Caco-2 (cell line): ENCODE results near the gene PLGLB1. TPM values are rescaled to one million over a fixed set of nuclear protein-coding genes. Genes with fewer than 3 reads are reported as not detected.
"Not testable (repeated sequence)": the region's sequence is repeated elsewhere in the genome, so short reads cannot be mapped to it uniquely, and the experiment has no call there.

Experiments
- BruUV-seq: library from RNA; stranded (reverse); fragments of 400-500 nt; replicated peaks from 2 replicates; lab custom pipeline; 2021; lab: Mats Ljungman, UMichigan
- CTCF ChIA-PET: fragments of 300-600 bp; sonication (Branson Sonifier 250); formaldehyde crosslinking; loops from one replicate; lab custom pipeline; 2022; ENCODE audit warnings: antibody characterized with exemption; lab: Charles Lee
- POLR2A ChIA-PET: fragments of 300-600 bp; sonication (Branson Sonifier 250); formaldehyde crosslinking; loops from one replicate; lab custom pipeline; 2022; ENCODE audit warnings: antibody characterized with exemption; lab: Charles Lee
- DNase-seq, 2 experiments: peaks; one replicate each; pipeline versions ENCODE4 v3.0.0 to v3.0.0-alpha.2; 2020 to 2022
- H3K27me3 ChIP-seq: replicated peaks from 2 replicates; pipeline ENCODE4 v1.6.0; 2011; ENCODE audit warnings: low read length; ENCODE audit not compliant: control insufficient read depth, insufficient read depth
- H3K36me3 ChIP-seq: 2 replicates; pipeline ENCODE4 v1.5.1; 2011; ENCODE audit warnings: low read length; ENCODE audit not compliant: control insufficient read depth, insufficient read depth
- H3K4me1 ChIP-seq: fragments of 250-450 bp; sonication (Bioruptor Pico); 2 replicates; pipeline ENCODE4 v1.5.1; 2020; ENCODE audit warnings: mild to moderate bottlenecking
- H3K4me3 ChIP-seq: 2 replicates; pipeline ENCODE4 v1.5.1; 2011; ENCODE audit warnings: low read depth, mild to moderate bottlenecking, control low read depth, low read length
- H3K9me3 ChIP-seq: fragments of 250-450 bp; sonication (Bioruptor Pico); 2 replicates; pipeline ENCODE4 v1.5.1; 2020; ENCODE audit warnings: mild to moderate bottlenecking, moderate library complexity
- H3K27ac Mint-ChIP-seq: one replicate; pipeline ENCODE4 v1.8.0; 2022; ENCODE audit warnings: mixed read lengths; ENCODE audit not compliant: unreplicated experiment
- H3K27me3 Mint-ChIP-seq: one replicate; pipeline ENCODE4 v1.8.0; 2022; ENCODE audit warnings: mixed read lengths; ENCODE audit not compliant: insufficient read depth, unreplicated experiment
- H3K36me3 Mint-ChIP-seq: one replicate; pipeline ENCODE4 v1.8.0; 2022; ENCODE audit warnings: mild to moderate bottlenecking, mixed read lengths; ENCODE audit not compliant: insufficient read depth, unreplicated experiment
- H3K4me1 Mint-ChIP-seq: one replicate; pipeline ENCODE4 v1.8.0; 2022; ENCODE audit warnings: low read depth, mixed read lengths; ENCODE audit not compliant: unreplicated experiment
- H3K4me3 Mint-ChIP-seq: one replicate; pipeline ENCODE4 v1.8.0; 2022; ENCODE audit warnings: mild to moderate bottlenecking, moderate library complexity, mixed read lengths; ENCODE audit not compliant: unreplicated experiment
- H3K9me3 Mint-ChIP-seq: one replicate; pipeline ENCODE4 v1.8.0; 2022; ENCODE audit warnings: mixed read lengths; ENCODE audit not compliant: unreplicated experiment
- intact Hi-C: fragments of 100-400 bp; cut with micrococcal nuclease; formaldehyde crosslinking; loops from one replicate; pipeline ENCODE4 v1.10.0; 2022; ENCODE audit not compliant: unreplicated experiment
- total RNA-seq: library from RNA; stranded (reverse); gene quantifications from 2 replicates; pipeline ENCODE4 v1.2.3, GENCODE V29; 2022

Gene PLGLB1
- total RNA-seq, 1 experiment from 2014 or later = not detected

DNA sequence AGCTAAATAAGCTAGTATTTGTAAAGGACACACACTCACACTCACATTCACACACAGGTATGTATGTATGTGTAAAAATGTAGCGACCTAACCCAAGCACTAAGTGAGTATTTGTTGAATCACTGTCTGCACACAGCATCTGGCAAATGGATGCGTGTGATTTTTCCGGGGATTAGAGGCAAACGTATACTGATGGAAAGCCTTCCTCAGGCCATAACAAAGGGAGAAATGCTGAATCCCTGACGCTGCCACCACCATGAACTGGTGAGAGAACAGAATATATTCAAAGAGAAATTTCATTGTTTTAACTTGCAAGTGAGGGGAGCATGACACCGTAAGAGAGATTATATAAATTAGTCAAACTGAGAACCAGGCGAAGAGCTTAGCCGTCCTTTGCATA, 601 bp downstream of the PLGLB1 start:
- POLR2A ChIA-PET, H3K36me3 Mint-ChIP-seq, H3K4me1 Mint-ChIP-seq, H3K4me3 ChIP-seq, DNase-seq, CTCF ChIA-PET, H3K9me3 ChIP-seq, H3K27me3 Mint-ChIP-seq, H3K9me3 Mint-ChIP-seq, H3K27ac Mint-ChIP-seq, BruUV-seq, H3K36me3 ChIP-seq, intact Hi-C loops, H3K4me1 ChIP-seq, H3K27me3 ChIP-seq, H3K4me3 Mint-ChIP-seq: not testable (repeated sequence)

DNA sequence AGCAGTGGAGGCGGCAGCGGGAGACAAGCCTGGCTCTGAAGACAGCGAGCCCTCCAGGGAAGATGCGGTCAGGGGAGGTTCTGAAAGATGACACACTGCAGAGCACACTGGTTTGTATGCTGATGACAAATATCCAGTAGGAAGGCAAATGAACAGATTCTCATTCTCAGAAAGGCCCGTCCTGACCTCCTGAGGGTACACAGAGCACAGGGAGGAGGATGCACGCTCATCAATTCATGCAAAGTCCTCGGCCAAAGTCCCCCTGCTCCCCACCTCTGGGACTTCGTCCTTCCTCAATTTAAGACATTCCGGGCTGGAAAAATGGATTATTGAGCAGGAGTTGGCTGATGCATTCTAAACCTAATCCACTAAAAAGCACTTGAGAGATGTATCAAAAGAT, 2.6 kb downstream of the PLGLB1 start:
- BruUV-seq, POLR2A ChIA-PET, H3K4me3 Mint-ChIP-seq, H3K9me3 ChIP-seq, H3K27me3 ChIP-seq, DNase-seq, H3K27ac Mint-ChIP-seq, H3K9me3 Mint-ChIP-seq, H3K36me3 ChIP-seq, H3K36me3 Mint-ChIP-seq, intact Hi-C loops, H3K4me1 ChIP-seq, H3K4me1 Mint-ChIP-seq, H3K27me3 Mint-ChIP-seq, H3K4me3 ChIP-seq, CTCF ChIA-PET: not testable (repeated sequence)

DNA sequence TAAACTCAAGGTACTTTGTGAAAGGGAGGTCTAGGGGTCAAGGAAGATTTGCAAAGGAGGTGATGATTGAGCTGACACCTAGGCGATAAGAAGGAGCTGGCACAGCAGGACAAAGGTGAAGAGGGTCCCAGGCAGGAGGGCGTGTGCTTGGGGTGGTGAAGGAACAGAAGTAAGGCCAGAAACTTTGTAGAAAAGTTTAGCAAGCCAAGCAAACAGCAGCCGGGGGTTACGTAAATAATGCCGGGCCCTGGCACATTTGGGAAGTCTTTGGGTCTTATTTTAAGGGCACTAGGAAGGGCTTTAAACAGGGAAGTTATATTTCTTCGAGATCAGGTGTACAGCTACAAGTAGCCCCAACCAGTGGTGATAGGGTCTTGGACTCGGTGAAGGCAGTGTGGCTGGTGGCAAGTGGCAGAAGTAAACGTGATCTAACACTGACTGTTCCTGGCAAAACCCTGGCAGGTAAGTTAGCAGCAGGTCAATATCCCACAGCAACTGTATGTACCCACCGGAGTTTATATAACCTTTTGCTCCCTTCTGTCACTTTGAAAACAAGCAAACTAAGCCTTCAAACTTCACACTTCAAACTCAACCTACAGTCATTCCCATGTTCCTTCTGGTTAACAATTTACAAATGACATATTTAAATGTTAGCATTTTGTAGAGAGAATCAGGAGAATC, 7.0 kb downstream of the PLGLB1 start:
- H3K4me3 Mint-ChIP-seq, H3K27me3 ChIP-seq, H3K36me3 ChIP-seq, H3K27me3 Mint-ChIP-seq, H3K36me3 Mint-ChIP-seq, H3K4me3 ChIP-seq, DNase-seq, CTCF ChIA-PET, H3K4me1 Mint-ChIP-seq, intact Hi-C loops, BruUV-seq, H3K27ac Mint-ChIP-seq, H3K9me3 ChIP-seq, H3K9me3 Mint-ChIP-seq, H3K4me1 ChIP-seq, POLR2A ChIA-PET: not testable (repeated sequence)

DNA sequence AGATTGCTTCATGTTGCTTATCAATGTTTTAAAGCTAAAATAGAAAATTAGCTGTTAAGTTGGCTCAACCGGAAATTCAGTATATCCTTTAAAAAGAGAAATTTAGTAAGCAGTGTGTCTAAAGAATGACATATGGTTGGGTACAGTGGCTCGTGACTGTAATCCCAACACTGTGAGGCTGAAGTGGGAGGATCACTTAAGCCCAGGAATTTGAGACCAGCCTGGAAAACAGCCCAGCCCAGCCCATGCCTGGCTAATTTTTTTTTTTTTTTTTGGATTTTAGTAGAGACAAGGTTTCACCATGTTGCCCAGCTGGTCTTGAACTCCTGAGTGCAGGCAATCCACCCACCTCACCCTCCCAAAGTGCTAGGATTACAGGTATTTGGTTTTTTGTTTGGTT, 17.2 kb downstream of the PLGLB1 start:
- H3K9me3 ChIP-seq, POLR2A ChIA-PET, H3K4me3 ChIP-seq, H3K4me1 Mint-ChIP-seq, H3K9me3 Mint-ChIP-seq, H3K4me1 ChIP-seq, H3K4me3 Mint-ChIP-seq, H3K36me3 ChIP-seq, H3K36me3 Mint-ChIP-seq, DNase-seq, H3K27me3 Mint-ChIP-seq, BruUV-seq, CTCF ChIA-PET, intact Hi-C loops, H3K27ac Mint-ChIP-seq, H3K27me3 ChIP-seq: not testable (repeated sequence)

Other genes with a start within 250 kb of the PLGLB1 start
- gene CD8A, start 230.9 kb downstream of the PLGLB1 start, total RNA-seq = 1.5 and 1.6 TPM in 2 replicates
- 9.1 and 10.0 TPM in 2 replicates for gene CD8B, start 160.0 kb downstream of the PLGLB1 start, total RNA-seq
- 3.0 and 3.6 TPM in 2 replicates for gene RGPD1, start 79.7 kb downstream of the PLGLB1 start, total RNA-seq